SK-N-SH treated with all-trans-retinoic acid at 6 μM for 48 hours (cell line): Measurements from ENCODE around the gene STEAP4.

Experiments
- ATAC-seq: fragments of 200-7000 bp; cut with Tn5 transposase; 3 replicates; pipeline ENCODE4 v1.9.1; 2020; ENCODE audit warnings: mild to moderate bottlenecking, moderate library complexity
- ARNTL ChIP-seq: fragments of 450-650 bp; formaldehyde crosslinking; IDR thresholded peaks from 2 replicates; pipeline ENCODE4 v1.5.0; 2020; ENCODE audit warnings: low read depth, mild to moderate bottlenecking, moderate library complexity, borderline replicate concordance
- BACH2 ChIP-seq: fragments of 250-450 bp; sonication (Bioruptor Pico); IDR thresholded peaks from 2 replicates; pipeline ENCODE4 v1.9.0; 2021; ENCODE audit warnings: mild to moderate bottlenecking, borderline replicate concordance
- CSDC2 ChIP-seq: fragments of 250-450 bp; sonication (Bioruptor Pico); IDR thresholded peaks from 2 replicates; pipeline ENCODE4 v1.5.0; 2020; ENCODE audit warnings: mild to moderate bottlenecking, moderate library complexity
- ESRRG ChIP-seq: fragments of 250-450 bp; sonication (Bioruptor Pico); IDR thresholded peaks from 2 replicates; pipeline ENCODE4 v1.6.1; 2021; ENCODE audit warnings: mild to moderate bottlenecking
- GLIS3 ChIP-seq: fragments of 250-450 bp; sonication (Bioruptor Pico); IDR thresholded peaks from 2 replicates; pipeline ENCODE4 v1.5.0; 2020; ENCODE audit warnings: mild to moderate bottlenecking, moderate library complexity
- ISL1 ChIP-seq: fragments of 250-450 bp; sonication (Bioruptor Pico); IDR thresholded peaks from 2 replicates; pipeline ENCODE4 v2.1.2; 2022; ENCODE audit warnings: mild to moderate bottlenecking, moderate library complexity
- OSR1 ChIP-seq: fragments of 250-450 bp; sonication (Bioruptor Pico); IDR thresholded peaks from 2 replicates; pipeline ENCODE4 v1.8.0; 2022; ENCODE audit warnings: moderate library complexity, mild to moderate bottlenecking, inconsistent platforms
- PPARA ChIP-seq: fragments of 250-450 bp; sonication (Bioruptor Pico); IDR thresholded peaks from 2 replicates; pipeline ENCODE4 v1.5.0; 2020; ENCODE audit warnings: mild to moderate bottlenecking, borderline replicate concordance
- RARB ChIP-seq: fragments of 250-450 bp; sonication (Bioruptor Pico); IDR thresholded peaks from 2 replicates; pipeline ENCODE4 v1.8.0; 2021; ENCODE audit warnings: mild to moderate bottlenecking, moderate library complexity
- SNAI2 ChIP-seq: fragments of 250-450 bp; sonication (Bioruptor Pico); IDR thresholded peaks from 2 replicates; pipeline ENCODE4 v1.5.0; 2020; ENCODE audit warnings: mild to moderate bottlenecking, moderate library complexity
- TCF4 ChIP-seq: fragments of 250-450 bp; sonication (Bioruptor Pico); IDR thresholded peaks from 2 replicates; pipeline ENCODE4 v1.8.0; 2021; ENCODE audit warnings: mild to moderate bottlenecking, moderate library complexity, borderline replicate concordance
- TOX ChIP-seq: fragments of 250-450 bp; sonication (Bioruptor Pico); IDR thresholded peaks from 2 replicates; pipeline ENCODE4 v1.8.0; 2021; ENCODE audit warnings: mild to moderate bottlenecking, moderate library complexity, borderline replicate concordance
- ZC3H10 ChIP-seq: fragments of 250-450 bp; sonication (Bioruptor Pico); IDR thresholded peaks from 2 replicates; pipeline ENCODE4 v1.5.1; 2021; ENCODE audit warnings: mild to moderate bottlenecking, moderate library complexity
- ZFP3 ChIP-seq: fragments of 250-450 bp; sonication (Bioruptor Pico); IDR thresholded peaks from 2 replicates; pipeline ENCODE4 v1.5.0; 2020; ENCODE audit warnings: mild to moderate bottlenecking, moderate library complexity
- ZFP30 ChIP-seq: fragments of 450-650 bp; formaldehyde crosslinking; IDR thresholded peaks from 2 replicates; pipeline ENCODE4 v1.5.0; 2022; ENCODE audit warnings: mild to moderate bottlenecking, moderate library complexity
- ZNF565 ChIP-seq: fragments of 450-650 bp; formaldehyde crosslinking; conservative IDR thresholded peaks from 2 replicates; pipeline ENCODE4 v1.5.0; 2020; ENCODE audit warnings: low read depth, mild to moderate bottlenecking, moderate library complexity
- ZNF70 ChIP-seq: fragments of 450-650 bp; formaldehyde crosslinking; IDR thresholded peaks from 2 replicates; pipeline ENCODE4 v1.5.0; 2020; ENCODE audit warnings: mild to moderate bottlenecking, moderate library complexity
- TF ChIP-seq, protein P1 (sequence below): fragments of 250-450 bp; sonication (Bioruptor Pico); IDR thresholded peaks from 2 replicates; pipeline ENCODE4 v1.5.1; 2020; ENCODE audit warnings: low read depth, mild to moderate bottlenecking, moderate library complexity
- TF ChIP-seq, protein P2 (sequence below): fragments of 250-450 bp; sonication (Bioruptor Pico); IDR thresholded peaks from 2 replicates; pipeline ENCODE4 v1.8.0; 2021; ENCODE audit warnings: low read depth, mild to moderate bottlenecking, moderate library complexity, borderline replicate concordance
- TF ChIP-seq, protein P3 (sequence below): fragments of 250-450 bp; sonication (Bioruptor Pico); IDR thresholded peaks from 2 replicates; pipeline ENCODE4 v1.5.0; 2020; ENCODE audit warnings: mild to moderate bottlenecking, moderate library complexity
- TF ChIP-seq, protein P4 (sequence below): fragments of 250-450 bp; sonication (Bioruptor Pico); IDR thresholded peaks from 2 replicates; pipeline ENCODE4 v1.8.0; 2020; ENCODE audit warnings: mild to moderate bottlenecking, moderate library complexity, borderline replicate concordance
- TF ChIP-seq, protein P5 (sequence below): fragments of 250-450 bp; sonication (Bioruptor Pico); IDR thresholded peaks from 2 replicates; pipeline ENCODE4 v1.5.1; 2021; ENCODE audit warnings: mild to moderate bottlenecking, moderate library complexity

The STEAP4 gene

DNA sequence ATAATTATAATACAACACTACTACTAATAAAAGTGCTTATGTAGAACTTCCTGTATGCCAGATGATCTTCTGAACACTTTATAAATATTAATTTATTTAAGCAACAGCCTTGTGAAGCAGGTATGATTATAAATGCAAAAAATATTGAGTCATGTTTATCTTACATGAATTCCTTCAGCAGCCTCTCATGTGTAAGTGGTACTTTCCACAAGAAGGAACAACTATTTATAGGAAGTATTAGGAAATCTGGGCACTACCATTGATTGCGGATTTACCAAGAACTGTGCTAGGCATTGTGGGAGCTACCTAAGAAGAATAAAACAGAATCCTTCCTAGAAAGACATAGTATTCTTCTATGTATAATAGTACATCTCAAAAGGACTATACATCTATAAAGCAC lies 10.7 kb upstream of the STEAP4 start:
- TF ChIP-seq PPARA (CRISPR knock-in tag) (no peak), ZFP30 (no peak), ESRRG (CRISPR knock-in tag) (no peak), ZFP3 (no peak), RARB (CRISPR knock-in tag) (no peak), OSR1 (CRISPR knock-in tag) (no peak), TCF4 (no peak), ZC3H10 (no peak), GLIS3 (CRISPR knock-in tag) (no peak), ISL1 (no peak), ARNTL (CRISPR knock-in tag) (no peak), ZNF565 (CRISPR knock-in tag) (no peak), TOX (no peak), BACH2 (CRISPR knock-in tag) (no peak), ZNF70 (CRISPR knock-in tag) (no peak), CSDC2 (no peak)
- TF ChIP-seq, protein P1, sequence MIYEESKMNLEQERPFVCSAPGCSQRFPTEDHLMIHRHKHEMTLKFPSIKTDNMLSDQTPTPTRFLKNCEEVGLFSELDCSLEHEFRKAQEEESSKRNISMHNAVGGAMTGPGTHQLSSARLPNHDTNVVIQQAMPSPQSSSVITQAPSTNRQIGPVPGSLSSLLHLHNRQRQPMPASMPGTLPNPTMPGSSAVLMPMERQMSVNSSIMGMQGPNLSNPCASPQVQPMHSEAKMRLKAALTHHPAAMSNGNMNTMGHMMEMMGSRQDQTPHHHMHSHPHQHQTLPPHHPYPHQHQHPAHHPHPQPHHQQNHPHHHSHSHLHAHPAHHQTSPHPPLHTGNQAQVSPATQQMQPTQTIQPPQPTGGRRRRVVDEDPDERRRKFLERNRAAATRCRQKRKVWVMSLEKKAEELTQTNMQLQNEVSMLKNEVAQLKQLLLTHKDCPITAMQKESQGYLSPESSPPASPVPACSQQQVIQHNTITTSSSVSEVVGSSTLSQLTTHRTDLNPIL (CRISPR knock-in tag), result no peak
- TF ChIP-seq, protein P2, sequence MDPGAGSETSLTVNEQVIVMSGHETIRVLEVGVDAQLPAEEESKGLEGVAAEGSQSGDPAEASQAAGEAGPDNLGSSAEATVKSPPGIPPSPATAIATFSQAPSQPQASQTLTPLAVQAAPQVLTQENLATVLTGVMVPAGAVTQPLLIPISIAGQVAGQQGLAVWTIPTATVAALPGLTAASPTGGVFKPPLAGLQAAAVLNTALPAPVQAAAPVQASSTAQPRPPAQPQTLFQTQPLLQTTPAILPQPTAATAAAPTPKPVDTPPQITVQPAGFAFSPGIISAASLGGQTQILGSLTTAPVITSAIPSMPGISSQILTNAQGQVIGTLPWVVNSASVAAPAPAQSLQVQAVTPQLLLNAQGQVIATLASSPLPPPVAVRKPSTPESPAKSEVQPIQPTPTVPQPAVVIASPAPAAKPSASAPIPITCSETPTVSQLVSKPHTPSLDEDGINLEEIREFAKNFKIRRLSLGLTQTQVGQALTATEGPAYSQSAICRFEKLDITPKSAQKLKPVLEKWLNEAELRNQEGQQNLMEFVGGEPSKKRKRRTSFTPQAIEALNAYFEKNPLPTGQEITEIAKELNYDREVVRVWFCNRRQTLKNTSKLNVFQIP (CRISPR knock-in tag), result no peak
- TF ChIP-seq, protein P3, sequence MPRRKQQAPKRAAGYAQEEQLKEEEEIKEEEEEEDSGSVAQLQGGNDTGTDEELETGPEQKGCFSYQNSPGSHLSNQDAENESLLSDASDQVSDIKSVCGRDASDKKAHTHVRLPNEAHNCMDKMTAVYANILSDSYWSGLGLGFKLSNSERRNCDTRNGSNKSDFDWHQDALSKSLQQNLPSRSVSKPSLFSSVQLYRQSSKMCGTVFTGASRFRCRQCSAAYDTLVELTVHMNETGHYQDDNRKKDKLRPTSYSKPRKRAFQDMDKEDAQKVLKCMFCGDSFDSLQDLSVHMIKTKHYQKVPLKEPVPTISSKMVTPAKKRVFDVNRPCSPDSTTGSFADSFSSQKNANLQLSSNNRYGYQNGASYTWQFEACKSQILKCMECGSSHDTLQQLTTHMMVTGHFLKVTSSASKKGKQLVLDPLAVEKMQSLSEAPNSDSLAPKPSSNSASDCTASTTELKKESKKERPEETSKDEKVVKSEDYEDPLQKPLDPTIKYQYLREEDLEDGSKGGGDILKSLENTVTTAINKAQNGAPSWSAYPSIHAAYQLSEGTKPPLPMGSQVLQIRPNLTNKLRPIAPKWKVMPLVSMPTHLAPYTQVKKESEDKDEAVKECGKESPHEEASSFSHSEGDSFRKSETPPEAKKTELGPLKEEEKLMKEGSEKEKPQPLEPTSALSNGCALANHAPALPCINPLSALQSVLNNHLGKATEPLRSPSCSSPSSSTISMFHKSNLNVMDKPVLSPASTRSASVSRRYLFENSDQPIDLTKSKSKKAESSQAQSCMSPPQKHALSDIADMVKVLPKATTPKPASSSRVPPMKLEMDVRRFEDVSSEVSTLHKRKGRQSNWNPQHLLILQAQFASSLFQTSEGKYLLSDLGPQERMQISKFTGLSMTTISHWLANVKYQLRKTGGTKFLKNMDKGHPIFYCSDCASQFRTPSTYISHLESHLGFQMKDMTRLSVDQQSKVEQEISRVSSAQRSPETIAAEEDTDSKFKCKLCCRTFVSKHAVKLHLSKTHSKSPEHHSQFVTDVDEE (CRISPR knock-in tag), result no peak
- TF ChIP-seq, protein P4, sequence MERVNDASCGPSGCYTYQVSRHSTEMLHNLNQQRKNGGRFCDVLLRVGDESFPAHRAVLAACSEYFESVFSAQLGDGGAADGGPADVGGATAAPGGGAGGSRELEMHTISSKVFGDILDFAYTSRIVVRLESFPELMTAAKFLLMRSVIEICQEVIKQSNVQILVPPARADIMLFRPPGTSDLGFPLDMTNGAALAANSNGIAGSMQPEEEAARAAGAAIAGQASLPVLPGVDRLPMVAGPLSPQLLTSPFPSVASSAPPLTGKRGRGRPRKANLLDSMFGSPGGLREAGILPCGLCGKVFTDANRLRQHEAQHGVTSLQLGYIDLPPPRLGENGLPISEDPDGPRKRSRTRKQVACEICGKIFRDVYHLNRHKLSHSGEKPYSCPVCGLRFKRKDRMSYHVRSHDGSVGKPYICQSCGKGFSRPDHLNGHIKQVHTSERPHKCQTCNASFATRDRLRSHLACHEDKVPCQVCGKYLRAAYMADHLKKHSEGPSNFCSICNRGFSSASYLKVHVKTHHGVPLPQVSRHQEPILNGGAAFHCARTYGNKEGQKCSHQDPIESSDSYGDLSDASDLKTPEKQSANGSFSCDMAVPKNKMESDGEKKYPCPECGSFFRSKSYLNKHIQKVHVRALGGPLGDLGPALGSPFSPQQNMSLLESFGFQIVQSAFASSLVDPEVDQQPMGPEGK (CRISPR knock-in tag), result no peak
- no peak for ATAC-seq

DNA sequence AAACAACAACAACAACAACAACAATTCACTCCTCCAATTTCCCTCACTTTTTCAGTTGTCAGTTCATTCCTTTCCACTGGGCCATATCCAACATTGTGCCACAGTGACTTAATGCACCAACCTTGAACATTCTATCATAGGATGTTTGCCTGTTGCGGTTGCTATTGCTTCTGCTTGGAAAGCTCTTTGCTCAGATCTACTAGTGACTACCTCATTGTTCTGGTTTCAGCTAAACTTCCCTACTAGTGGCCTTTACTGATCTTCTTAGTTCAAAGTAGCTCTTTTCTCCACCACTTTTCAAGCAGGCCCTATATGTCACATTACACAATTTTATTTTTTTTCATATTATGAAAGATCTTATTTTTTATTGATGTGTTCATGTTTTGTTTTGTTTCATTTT lies 9.8 kb upstream of the STEAP4 start:
- no peak for ATAC-seq

More for the DNA sequence above, 9.8 kb upstream of the STEAP4 start:
- TF ChIP-seq, protein P5, sequence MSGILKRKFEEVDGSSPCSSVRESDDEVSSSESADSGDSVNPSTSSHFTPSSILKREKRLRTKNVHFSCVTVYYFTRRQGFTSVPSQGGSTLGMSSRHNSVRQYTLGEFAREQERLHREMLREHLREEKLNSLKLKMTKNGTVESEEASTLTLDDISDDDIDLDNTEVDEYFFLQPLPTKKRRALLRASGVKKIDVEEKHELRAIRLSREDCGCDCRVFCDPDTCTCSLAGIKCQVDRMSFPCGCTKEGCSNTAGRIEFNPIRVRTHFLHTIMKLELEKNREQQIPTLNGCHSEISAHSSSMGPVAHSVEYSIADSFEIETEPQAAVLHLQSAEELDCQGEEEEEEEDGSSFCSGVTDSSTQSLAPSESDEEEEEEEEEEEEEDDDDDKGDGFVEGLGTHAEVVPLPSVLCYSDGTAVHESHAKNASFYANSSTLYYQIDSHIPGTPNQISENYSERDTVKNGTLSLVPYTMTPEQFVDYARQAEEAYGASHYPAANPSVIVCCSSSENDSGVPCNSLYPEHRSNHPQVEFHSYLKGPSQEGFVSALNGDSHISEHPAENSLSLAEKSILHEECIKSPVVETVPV (CRISPR knock-in tag), result no peak
- TF ChIP-seq, protein P4 (CRISPR knock-in tag), result no peak
- no peak for TF ChIP-seq ZNF70 (CRISPR knock-in tag)
- TF ChIP-seq ARNTL (CRISPR knock-in tag), result no peak
- TF ChIP-seq TCF4, result no peak
- TF ChIP-seq ZFP30, result no peak
- TF ChIP-seq SNAI2 (CRISPR knock-in tag), result no peak
- TF ChIP-seq RARB (CRISPR knock-in tag), result no peak
- TF ChIP-seq, protein P3 (CRISPR knock-in tag), result no peak
- TF ChIP-seq OSR1 (CRISPR knock-in tag), result no peak
- TF ChIP-seq ZFP3, result no peak
- no peak for TF ChIP-seq PPARA (CRISPR knock-in tag)
- TF ChIP-seq CSDC2, result no peak
- TF ChIP-seq BACH2 (CRISPR knock-in tag), result no peak
- no peak for TF ChIP-seq ZNF565 (CRISPR knock-in tag)
